Measurements from ENCODE around the gene CSNK1A1. TPM values are rescaled to one million over a fixed set of nuclear protein-coding genes. Genes with fewer than 3 reads are reported as not detected.

Gene CSNK1A1
- total RNA-seq, 2 donors from 2014 or later: 222 to 262 TPM

GRCh38 chr5:149474198-149474597, 77.0 kb downstream of the CSNK1A1 start:
- H3K4me1 ChIP-seq (ENCODE audit: control insufficient read depth in 1 of 2, low read depth in 2 of 2): peaks cover 0 to 11% of the 10 kb centered on the region in 2 donors
- H3K27me3 ChIP-seq (replicated peaks; ENCODE audit: insufficient read depth): no peaks in the 10 kb centered on the region
- no peak for TF ChIP-seq CTCF (IDR thresholded peaks at IDR 0.05)
- no peak overlapping the region for H3K27ac ChIP-seq
- no peak overlapping the region for H3K4me3 ChIP-seq
- DNase-seq (ENCODE audit: low spot score): no peak
- H3K9me3 ChIP-seq: no peaks in the 10 kb centered on the region
- no peak for ATAC-seq (ENCODE audit: insufficient number of reproducible peaks, low FRiP score, low read depth)
- no peaks in the 10 kb centered on the region for H3K36me3 ChIP-seq

GRCh38 chr5:149473441-149473840, 77.8 kb downstream of the CSNK1A1 start:
- no peak for ATAC-seq (ENCODE audit: insufficient number of reproducible peaks, low FRiP score, low read depth)
- peaks cover 0 to 11% of the 10 kb centered on the region in 2 donors for H3K4me1 ChIP-seq (ENCODE audit: control insufficient read depth in 1 of 2, low read depth in 2 of 2)
- H3K27me3 ChIP-seq (replicated peaks; ENCODE audit: insufficient read depth): no peaks in the 10 kb centered on the region
- TF ChIP-seq CTCF (IDR thresholded peaks at IDR 0.05): no peak
- no peaks in the 10 kb centered on the region for H3K9me3 ChIP-seq
- no peak overlapping the region for H3K27ac ChIP-seq
- H3K4me3 ChIP-seq: no peak overlapping the region
- H3K36me3 ChIP-seq: no peaks in the 10 kb centered on the region
- DNase-seq (ENCODE audit: low spot score): no peak

- no peak for DNase-seq (ENCODE audit: low spot score)
- no peak for TF ChIP-seq CTCF (IDR thresholded peaks at IDR 0.05)
- Histone ChIP-seq H3K9me3 (no peaks in the 10 kb centered on the region), H3K27ac (no peak overlapping the region), H3K4me3 (no peak overlapping the region), H3K4me1 (ENCODE audit: control insufficient read depth in 1 of 2, low read depth in 2 of 2) (peaks cover 0 to 11% of the 10 kb centered on the region in 2 donors), H3K27me3 (replicated peaks; ENCODE audit: insufficient read depth) (no peaks in the 10 kb centered on the region), H3K36me3 (no peaks in the 10 kb centered on the region)
- no peak for ATAC-seq (ENCODE audit: insufficient number of reproducible peaks, low FRiP score, low read depth)
Measured at GRCh38 chr5:149472399-149472798, 78.8 kb downstream of the CSNK1A1 start.

GRCh38 chr5:149471406-149472183, 79.6 kb downstream of the CSNK1A1 start:
- no peak overlapping the region for H3K27ac ChIP-seq
- no peaks in the 10 kb centered on the region for H3K9me3 ChIP-seq
- no peak for TF ChIP-seq CTCF (IDR thresholded peaks at IDR 0.05)
- H3K4me3 ChIP-seq: no peak overlapping the region
- peaks cover 0 to 11% of the 10 kb centered on the region in 2 donors for H3K4me1 ChIP-seq (ENCODE audit: control insufficient read depth in 1 of 2, low read depth in 2 of 2)
- ATAC-seq (ENCODE audit: insufficient number of reproducible peaks, low FRiP score, low read depth): no peak
- no peak for DNase-seq (ENCODE audit: low spot score)
- no peaks in the 10 kb centered on the region for H3K36me3 ChIP-seq
- H3K27me3 ChIP-seq (replicated peaks; ENCODE audit: insufficient read depth): no peaks in the 10 kb centered on the region

- Histone ChIP-seq H3K9me3 (no peaks in the 10 kb centered on the region), H3K27ac (no peak overlapping the region), H3K4me1 (ENCODE audit: control insufficient read depth in 1 of 2, low read depth in 2 of 2) (peaks cover 0 to 11% of the 10 kb centered on the region in 2 donors), H3K27me3 (replicated peaks; ENCODE audit: insufficient read depth) (no peaks in the 10 kb centered on the region), H3K36me3 (no peaks in the 10 kb centered on the region), H3K4me3 (no peak overlapping the region)
- ATAC-seq (ENCODE audit: insufficient number of reproducible peaks, low FRiP score, low read depth) (no peak), DNase-seq (ENCODE audit: low spot score) (no peak)
- no peak for TF ChIP-seq CTCF (IDR thresholded peaks at IDR 0.05)
Measured at GRCh38 chr5:149470942-149471341, 80.3 kb downstream of the CSNK1A1 start.
